Fibroblast of villous mesenchyme (primary cell): Measurements from ENCODE around the gene AKAP6. TPM values are rescaled to one million over a fixed set of nuclear protein-coding genes. Genes with fewer than 3 reads are reported as not detected.

ENCODE experiments used
- DNase-seq: peaks from one replicate; pipeline ENCODE4 v3.0.0-alpha.2; 2010; ENCODE audit warnings: low read depth
- H3K4me3 ChIP-seq: 2 replicates; pipeline ENCODE4 v1.5.1; 2011; ENCODE audit warnings: low read depth, mild to moderate bottlenecking, low read length
- total RNA-seq: library from RNA; depleted of rRNA; stranded (reverse); fragments of >200 nt; gene quantifications from 2 replicates; pipeline ENCODE4 v1.2.3, GENCODE V29; 2012
- TF ChIP-seq, protein P1 (sequence below): IDR thresholded peaks from 2 replicates; pipeline ENCODE4 v1.5.1; 2012; ENCODE audit warnings: low read depth, mild to moderate bottlenecking, low read length; ENCODE audit not compliant: insufficient read depth

Gene AKAP6
- total RNA-seq, 1 donor = 3.9 TPM

DNA sequence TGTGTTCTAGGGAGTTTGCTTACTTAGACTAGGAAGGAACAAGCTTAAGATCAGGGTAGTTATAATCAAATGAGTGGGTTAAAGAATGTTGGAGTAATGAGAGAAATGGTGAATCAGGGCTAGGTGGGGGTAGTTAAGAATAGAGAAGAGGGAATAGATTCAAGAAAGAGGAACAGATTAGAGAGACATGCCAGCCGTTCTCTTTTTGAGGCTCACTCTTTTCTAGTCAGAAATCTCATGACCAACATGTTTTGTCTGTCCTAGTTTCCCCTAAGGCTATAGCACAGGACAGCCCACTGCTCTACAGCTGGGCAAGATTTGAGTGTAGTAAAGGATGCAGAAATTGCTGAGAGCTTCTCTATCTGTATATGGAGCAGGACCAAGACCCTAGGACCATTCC, 258.4 kb downstream of the AKAP6 start:
- no peak for DNase-seq
- TF ChIP-seq, protein P1, sequence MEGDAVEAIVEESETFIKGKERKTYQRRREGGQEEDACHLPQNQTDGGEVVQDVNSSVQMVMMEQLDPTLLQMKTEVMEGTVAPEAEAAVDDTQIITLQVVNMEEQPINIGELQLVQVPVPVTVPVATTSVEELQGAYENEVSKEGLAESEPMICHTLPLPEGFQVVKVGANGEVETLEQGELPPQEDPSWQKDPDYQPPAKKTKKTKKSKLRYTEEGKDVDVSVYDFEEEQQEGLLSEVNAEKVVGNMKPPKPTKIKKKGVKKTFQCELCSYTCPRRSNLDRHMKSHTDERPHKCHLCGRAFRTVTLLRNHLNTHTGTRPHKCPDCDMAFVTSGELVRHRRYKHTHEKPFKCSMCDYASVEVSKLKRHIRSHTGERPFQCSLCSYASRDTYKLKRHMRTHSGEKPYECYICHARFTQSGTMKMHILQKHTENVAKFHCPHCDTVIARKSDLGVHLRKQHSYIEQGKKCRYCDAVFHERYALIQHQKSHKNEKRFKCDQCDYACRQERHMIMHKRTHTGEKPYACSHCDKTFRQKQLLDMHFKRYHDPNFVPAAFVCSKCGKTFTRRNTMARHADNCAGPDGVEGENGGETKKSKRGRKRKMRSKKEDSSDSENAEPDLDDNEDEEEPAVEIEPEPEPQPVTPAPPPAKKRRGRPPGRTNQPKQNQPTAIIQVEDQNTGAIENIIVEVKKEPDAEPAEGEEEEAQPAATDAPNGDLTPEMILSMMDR = no peak

DNA sequence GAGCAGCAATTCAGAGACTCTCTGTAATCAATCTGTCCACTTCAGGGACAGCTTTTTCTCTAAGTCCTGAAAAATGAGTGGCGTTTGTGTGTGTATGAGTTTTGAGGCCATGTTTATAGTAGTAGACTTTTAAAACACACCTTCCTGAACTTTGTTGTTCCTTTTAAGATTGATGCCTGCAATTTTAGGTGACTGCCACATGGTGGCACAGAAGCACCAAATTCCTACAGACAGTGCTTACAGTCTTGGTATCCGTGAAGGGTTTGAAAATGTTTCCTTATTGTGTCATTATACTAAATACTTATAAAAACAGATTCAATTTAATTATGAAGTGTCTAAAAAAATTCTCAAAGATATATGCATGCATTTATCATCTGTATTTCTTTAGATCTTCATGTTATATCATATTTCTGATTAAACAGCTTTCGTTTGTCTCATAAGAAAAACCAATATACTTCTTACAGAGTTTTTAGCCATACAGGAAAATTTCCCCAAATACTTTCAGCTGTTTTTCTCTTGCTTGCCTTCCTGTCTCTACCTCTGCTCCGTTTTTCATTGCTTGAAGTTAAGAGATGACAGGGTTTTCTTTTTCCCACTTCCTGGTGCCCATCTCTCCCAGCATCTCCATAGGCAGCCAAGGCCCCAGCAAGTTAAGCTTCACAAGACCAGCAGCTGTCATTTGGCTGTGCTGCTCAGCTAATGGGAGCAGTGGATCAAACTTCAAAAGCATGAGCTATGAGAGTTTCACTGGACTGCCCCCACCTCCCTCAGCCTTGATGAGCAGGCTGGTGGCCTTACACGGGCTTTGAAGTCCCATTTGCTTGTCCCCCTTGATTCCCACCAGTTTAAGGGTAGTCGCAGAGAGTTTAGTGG, 259.6 kb downstream of the AKAP6 start:
- TF ChIP-seq, protein P1 = peak; percentile 90
- DNase-seq = peak; percentile 65
- no peak overlapping the region for H3K4me3 ChIP-seq

More for the DNA sequence above, 258.4 kb downstream of the AKAP6 start:
- no peak overlapping the region for H3K4me3 ChIP-seq

GRCh38 chr14:32590157-32590556, 261.1 kb downstream of the AKAP6 start:
- TF ChIP-seq, protein P1 = no peak
- no peak for DNase-seq

GRCh38 chr14:32593290-32593942, 264.3 kb downstream of the AKAP6 start:
- TF ChIP-seq, protein P1 = no peak
- peak; percentile 84 for DNase-seq
- no peak overlapping the region for H3K4me3 ChIP-seq

More at GRCh38 chr14:32590157-32590556, 261.1 kb downstream of the AKAP6 start:
- H3K4me3 ChIP-seq = no peak overlapping the region

- no peak overlapping the region for H3K4me3 ChIP-seq
- peak; percentile 46 for DNase-seq
- TF ChIP-seq, protein P1 = no peak
Measured at GRCh38 chr14:32594766-32595165, 265.7 kb downstream of the AKAP6 start.

- H3K4me3 ChIP-seq = no peak overlapping the region
- TF ChIP-seq, protein P1 = no peak
- DNase-seq = no peak
Measured at GRCh38 chr14:32595497-32595896, 266.4 kb downstream of the AKAP6 start.
